ENCODE data around the gene TCEAL5. TPM values are rescaled to one million over a fixed set of nuclear protein-coding genes. Genes with fewer than 3 reads are reported as not detected.

The TCEAL5 gene
- total and polyA plus RNA-seq, 2 of the 13 experiments (the other 11 are each of a cell fraction or from before 2014, with no cell fraction given): not detected

DNA sequence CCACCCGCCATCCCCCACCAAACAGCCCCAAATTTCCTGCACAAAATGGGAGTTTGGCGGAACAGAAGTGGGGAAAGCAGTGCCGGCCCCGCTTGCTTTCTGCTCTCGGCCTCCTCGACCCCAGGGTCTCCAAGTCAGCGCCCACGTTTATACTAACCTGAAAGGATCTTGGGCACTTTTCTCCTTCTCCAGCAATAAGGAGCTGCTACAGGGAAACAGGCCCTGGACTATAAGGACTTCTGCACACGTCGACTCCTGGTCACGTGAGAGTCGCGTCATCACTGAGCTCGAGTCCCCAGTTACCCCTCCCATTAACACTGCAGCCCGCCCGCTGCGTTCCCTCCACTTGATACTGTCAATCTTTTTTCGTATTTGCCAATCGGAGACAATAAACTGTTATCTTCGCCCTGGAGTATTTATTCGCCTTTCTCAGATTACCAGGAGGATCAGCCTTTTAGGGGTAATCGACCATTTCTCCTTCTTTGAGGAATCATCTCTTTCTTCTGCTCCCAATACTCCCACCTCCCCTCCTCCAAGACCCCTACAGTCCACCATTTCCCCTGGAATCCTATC is 21.5 kb downstream of the TCEAL5 start, which contains the start of gene TCEAL8 (continued):
- TF ChIP-seq, protein P1, sequence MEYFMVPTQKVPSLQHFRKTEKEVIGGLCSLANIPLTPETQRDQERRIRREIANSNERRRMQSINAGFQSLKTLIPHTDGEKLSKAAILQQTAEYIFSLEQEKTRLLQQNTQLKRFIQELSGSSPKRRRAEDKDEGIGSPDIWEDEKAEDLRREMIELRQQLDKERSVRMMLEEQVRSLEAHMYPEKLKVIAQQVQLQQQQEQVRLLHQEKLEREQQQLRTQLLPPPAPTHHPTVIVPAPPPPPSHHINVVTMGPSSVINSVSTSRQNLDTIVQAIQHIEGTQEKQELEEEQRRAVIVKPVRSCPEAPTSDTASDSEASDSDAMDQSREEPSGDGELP (IDR thresholded peaks at IDR 0.05; ENCODE audit: borderline replicate concordance, low read depth): no peak
- TF ChIP-seq PRPF4 (IDR thresholded peaks at IDR 0.05; ENCODE audit: low read depth, low read length, poor library complexity, severe bottlenecking) (no peak), HMGA1 (CRISPR knock-in tag; conservative IDR thresholded peaks at IDR 0.05) (no peak), ZNF207 (IDR thresholded peaks at IDR 0.05; ENCODE audit: borderline replicate concordance) (no peak), POLR2AphosphoS5 (IDR thresholded peaks at IDR 0.05; ENCODE audit: low read depth, low read length) (peak; percentile 72), DNMT1 (CRISPR knock-in tag; IDR thresholded peaks at IDR 0.05) (no peak), SKI (IDR thresholded peaks at IDR 0.05; ENCODE audit: partially characterized antibody) (no peak), FOXA3 (CRISPR knock-in tag; IDR thresholded peaks at IDR 0.05) (no peak), HNRNPK (IDR thresholded peaks at IDR 0.05; ENCODE audit: low read depth, low read length, poor library complexity, severe bottlenecking) (no peak), NR1H2 (CRISPR knock-in tag; IDR thresholded peaks at IDR 0.05; ENCODE audit: borderline replicate concordance, low read depth) (no peak), POLR2A (IDR thresholded peaks at IDR 0.05; ENCODE audit: insufficient read depth in 1 of 2, low read depth in 2 of 2, low read length in 2 of 2) (peak; percentile 39 to 56; a peak in 2 of 4 replicates)
- TF ChIP-seq, protein P2, sequence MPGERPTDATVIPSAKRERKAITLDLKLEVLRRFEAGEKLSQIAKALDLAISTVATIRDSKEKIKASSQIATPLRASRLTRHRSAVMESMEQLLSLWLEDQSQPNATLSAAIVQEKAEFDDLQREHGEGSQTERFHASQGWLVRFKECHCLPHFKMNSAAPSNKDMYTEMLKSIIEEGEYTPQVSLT (CRISPR knock-in tag; IDR thresholded peaks at IDR 0.05; ENCODE audit: borderline replicate concordance, low read depth): no peak

DNA sequence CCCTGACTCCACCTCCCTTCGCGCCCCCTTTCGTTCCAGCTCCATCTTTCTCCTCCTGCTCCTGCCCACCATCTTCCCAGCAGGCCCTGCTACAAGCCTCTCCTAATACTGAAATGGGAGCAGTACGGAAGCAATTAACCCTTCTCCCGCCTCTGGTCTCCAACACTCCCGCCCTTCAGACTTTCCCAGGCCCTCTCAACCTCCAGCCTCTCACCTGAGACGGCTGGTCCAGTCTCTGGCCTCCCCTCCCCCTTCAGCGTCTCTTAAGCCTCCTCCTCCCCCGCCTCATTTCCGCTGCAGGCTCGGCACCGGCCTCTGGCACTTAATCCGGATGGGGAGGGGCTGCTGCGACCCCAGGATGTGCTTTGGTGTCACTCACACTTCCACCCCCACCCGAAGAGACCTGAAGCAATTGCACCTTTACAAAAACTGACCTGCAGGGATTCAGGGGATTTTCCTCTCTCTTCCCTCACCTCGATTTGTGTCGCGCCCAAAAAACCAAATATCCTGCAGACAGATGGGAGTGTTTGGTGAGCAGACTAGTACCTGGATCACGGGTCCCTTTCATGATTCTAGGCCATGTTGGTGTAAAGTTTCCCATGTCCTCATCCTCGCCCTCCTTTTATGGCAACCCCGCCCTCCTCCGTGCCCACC is 22.3 kb downstream of the TCEAL5 start:
- FAIRE-seq (no peak), DNase-seq (ENCODE audit: low spot score) (peak; percentile 5), ATAC-seq (peak; percentile 36; the same call in 2 of the 3 replicates)
- peak overlapping the region; percentile 77 for H3K9ac ChIP-seq (ENCODE audit: insufficient read depth, low read depth, low read length)
- BruUV-seq (replicated peaks): no TSS peak
- H3K4me3 ChIP-seq (replicated peaks in 1 of 3; ENCODE audit: insufficient read depth in 1 of 3, low read depth in 2 of 3, low read length in 3 of 3): peak overlapping the region; percentile 63 to 75 (median 68)
- H3K9me3 ChIP-seq (ENCODE audit: low read length): no peaks in the 10 kb centered on the region
- H3K36me3 ChIP-seq (replicated peaks in 1 of 2; ENCODE audit: control insufficient read depth in 1 of 2, insufficient read depth in 2 of 2, low read length in 2 of 2): no peaks in the 10 kb centered on the region
- H3K27ac ChIP-seq (ENCODE audit: extremely low read length, insufficient read depth, low read length): peak overlapping the region; percentile 79
- H3K79me2 ChIP-seq (ENCODE audit: insufficient read depth, low read length): no peaks in the 10 kb centered on the region
- no peaks in the 10 kb centered on the region for H4K20me1 ChIP-seq (ENCODE audit: insufficient read depth, low read length)
- peak overlapping the region; percentile 82 for H3K4me2 ChIP-seq (ENCODE audit: low read depth, low read length)
- H3K27me3 ChIP-seq (ENCODE audit: control insufficient read depth in 1 of 2, insufficient read depth in 2 of 2, low read length in 2 of 2): no peaks in the 10 kb centered on the region
- ChIA-PET CTCF (ENCODE audit: low intra/inter-chr PET ratio, low total read pairs) (no interaction called here), POLR2A (no interaction called here)
- intact Hi-C loops (cut with micrococcal nuclease; ENCODE audit: unreplicated experiment) (no loop called here), in situ Hi-C loops (cut with HindIII; ENCODE audit: extremely low pct_ligation_motif_present, low pct_unique_long_range_greater_than_20kb) (no loop called here)
- WGBS (ENCODE audit: low lambda C conversion rate): 14% methylated on average over 18 of the region's 22 CpGs
- peak overlapping the region; percentile 15 for H2AFZ ChIP-seq (ENCODE audit: low read length)
- H3K4me1 ChIP-seq (ENCODE audit: insufficient read depth, low read length): peaks cover 49% of the 10 kb centered on the region
- TF ChIP-seq, protein P3, sequence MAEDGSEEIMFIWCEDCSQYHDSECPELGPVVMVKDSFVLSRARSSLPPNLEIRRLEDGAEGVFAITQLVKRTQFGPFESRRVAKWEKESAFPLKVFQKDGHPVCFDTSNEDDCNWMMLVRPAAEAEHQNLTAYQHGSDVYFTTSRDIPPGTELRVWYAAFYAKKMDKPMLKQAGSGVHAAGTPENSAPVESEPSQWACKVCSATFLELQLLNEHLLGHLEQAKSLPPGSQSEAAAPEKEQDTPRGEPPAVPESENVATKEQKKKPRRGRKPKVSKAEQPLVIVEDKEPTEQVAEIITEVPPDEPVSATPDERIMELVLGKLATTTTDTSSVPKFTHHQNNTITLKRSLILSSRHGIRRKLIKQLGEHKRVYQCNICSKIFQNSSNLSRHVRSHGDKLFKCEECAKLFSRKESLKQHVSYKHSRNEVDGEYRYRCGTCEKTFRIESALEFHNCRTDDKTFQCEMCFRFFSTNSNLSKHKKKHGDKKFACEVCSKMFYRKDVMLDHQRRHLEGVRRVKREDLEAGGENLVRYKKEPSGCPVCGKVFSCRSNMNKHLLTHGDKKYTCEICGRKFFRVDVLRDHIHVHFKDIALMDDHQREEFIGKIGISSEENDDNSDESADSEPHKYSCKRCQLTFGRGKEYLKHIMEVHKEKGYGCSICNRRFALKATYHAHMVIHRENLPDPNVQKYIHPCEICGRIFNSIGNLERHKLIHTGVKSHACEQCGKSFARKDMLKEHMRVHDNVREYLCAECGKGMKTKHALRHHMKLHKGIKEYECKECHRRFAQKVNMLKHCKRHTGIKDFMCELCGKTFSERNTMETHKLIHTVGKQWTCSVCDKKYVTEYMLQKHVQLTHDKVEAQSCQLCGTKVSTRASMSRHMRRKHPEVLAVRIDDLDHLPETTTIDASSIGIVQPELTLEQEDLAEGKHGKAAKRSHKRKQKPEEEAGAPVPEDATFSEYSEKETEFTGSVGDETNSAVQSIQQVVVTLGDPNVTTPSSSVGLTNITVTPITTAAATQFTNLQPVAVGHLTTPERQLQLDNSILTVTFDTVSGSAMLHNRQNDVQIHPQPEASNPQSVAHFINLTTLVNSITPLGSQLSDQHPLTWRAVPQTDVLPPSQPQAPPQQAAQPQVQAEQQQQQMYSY (CRISPR knock-in tag; IDR thresholded peaks at IDR 0.05): 0 out of 2 replicates have a peak, but pooled peaks have one; percentile 27
- TF ChIP-seq SKI (IDR thresholded peaks at IDR 0.05; ENCODE audit: partially characterized antibody): no peak
- no peak for TF ChIP-seq ELF3 (CRISPR knock-in tag; IDR thresholded peaks at IDR 0.05)
- TF ChIP-seq, protein P4, sequence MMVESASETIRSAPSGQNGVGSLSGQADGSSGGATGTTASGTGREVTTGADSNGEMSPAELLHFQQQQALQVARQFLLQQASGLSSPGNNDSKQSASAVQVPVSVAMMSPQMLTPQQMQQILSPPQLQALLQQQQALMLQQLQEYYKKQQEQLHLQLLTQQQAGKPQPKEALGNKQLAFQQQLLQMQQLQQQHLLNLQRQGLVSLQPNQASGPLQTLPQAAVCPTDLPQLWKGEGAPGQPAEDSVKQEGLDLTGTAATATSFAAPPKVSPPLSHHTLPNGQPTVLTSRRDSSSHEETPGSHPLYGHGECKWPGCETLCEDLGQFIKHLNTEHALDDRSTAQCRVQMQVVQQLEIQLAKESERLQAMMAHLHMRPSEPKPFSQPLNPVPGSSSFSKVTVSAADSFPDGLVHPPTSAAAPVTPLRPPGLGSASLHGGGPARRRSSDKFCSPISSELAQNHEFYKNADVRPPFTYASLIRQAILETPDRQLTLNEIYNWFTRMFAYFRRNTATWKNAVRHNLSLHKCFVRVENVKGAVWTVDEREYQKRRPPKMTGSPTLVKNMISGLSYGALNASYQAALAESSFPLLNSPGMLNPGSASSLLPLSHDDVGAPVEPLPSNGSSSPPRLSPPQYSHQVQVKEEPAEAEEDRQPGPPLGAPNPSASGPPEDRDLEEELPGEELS (CRISPR knock-in tag; IDR thresholded peaks at IDR 0.05): 0 out of 2 replicates have a peak, but pooled peaks have one; percentile 12
